ENCODE results near the gene MEP1A.
"Not testable (repeated sequence)": the region's sequence is repeated elsewhere in the genome, so short reads cannot be mapped to it uniquely, and the experiment has no call there.

The MEP1A gene

DNA sequence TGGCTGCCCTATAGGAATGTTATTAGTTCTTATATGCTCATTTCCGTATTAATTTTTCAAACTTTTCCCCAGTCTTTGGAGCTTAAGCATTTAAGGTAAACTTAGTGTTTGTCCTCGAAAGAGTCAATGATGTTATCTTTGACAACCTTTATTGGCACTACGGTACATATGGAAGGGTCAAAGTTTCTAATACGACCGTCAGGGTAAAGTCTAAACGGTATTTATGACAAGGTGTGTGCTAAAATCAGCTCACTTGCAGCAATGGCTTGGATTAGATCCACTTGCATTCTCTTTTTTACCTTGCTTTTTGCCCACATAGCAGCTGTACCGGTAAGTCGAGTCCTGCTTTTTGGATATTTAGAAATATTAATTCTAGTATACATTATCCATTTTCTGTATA, at the start of gene MEP1A:
MEP1A (plus strand) TSS at position 252 of the 400 bp plus-strand sequence; CDS start at position 262, 10 bp downstream.
- no peak for DNase-seq

DNA sequence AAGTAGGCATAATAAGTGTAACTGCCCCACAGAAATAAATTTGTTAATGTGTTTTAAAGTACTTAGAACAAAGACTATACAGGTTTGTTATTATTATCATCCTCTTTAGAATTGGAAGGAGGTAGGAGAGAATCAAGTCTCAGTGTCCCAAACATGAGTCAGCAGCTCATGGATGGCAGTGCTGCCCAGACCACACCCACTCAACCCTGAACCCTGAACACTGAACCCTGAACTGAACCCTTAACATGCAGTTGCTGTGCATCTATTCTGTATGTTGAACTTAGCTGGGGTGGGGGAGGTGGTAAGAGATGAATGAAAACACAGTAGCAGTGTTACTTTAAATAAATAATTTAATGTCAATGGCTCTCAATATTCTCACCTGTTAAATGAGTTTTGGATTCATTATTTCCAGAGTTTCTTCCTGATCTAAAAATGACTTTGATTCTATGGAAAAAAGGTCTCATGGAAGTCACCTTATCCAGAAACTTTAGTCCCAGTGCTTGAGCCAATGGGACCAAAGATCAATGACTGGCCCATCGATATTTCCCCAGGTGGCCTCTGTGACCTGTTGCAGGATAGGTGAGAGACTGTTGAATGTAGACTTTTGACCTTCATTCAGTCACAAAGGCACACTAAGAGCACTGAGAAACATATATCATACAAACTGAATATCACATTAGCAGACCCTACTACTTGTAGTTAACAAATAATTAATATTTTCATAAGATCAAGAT, 49.6 kb upstream of the MEP1A start:
- DNase-seq, result no peak

- not testable (repeated sequence) for DNase-seq
These were observed 48.9 kb upstream of the MEP1A start for GRCh38 chr6:46744159-46744725.

GRCh38 chr6:46745973-46746372, 47.2 kb upstream of the MEP1A start:
- no peak for DNase-seq

GRCh38 chr6:46746696-46747095, 46.5 kb upstream of the MEP1A start, which contains the start of gene ANKRD66:
TSS of gene ANKRD66 (plus strand) at chr6:46746933. CDS start at chr6:46751949, 5,016 bp downstream.
- DNase-seq, result no peak

GRCh38 chr6:46748940-46749503, 44.2 kb upstream of the MEP1A start:
- DNase-seq, result no peak

GRCh38 chr6:46749731-46750130, 43.5 kb upstream of the MEP1A start:
- no peak for DNase-seq

GRCh38 chr6:46751658-46752057, 41.5 kb upstream of the MEP1A start:
- DNase-seq, result no peak

- DNase-seq, result no peak
These were observed 37.3 kb upstream of the MEP1A start for GRCh38 chr6:46755865-46756264.

GRCh38 chr6:46756469-46757213, 36.5 kb upstream of the MEP1A start:
- no peak for DNase-seq

DNA sequence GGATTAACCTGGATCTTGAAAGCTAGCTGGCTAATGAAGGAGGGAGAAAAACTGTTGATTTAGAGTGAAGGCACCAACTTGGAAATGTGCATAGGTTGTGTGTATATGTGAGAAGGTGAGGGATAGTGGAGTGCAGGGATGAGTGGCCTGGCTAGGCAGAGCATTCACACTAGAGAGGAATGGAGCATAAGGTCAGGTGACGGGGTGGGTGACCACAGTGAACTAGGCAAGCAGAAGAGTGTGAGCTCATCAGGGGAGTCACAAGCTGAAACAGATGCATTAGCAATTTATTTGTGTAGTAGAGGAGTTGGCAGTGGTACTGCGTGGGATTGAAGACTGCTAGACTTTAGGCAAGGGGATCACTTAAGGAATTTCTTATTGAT, 36.0 kb upstream of the MEP1A start:
- DNase-seq, result no peak

DNA sequence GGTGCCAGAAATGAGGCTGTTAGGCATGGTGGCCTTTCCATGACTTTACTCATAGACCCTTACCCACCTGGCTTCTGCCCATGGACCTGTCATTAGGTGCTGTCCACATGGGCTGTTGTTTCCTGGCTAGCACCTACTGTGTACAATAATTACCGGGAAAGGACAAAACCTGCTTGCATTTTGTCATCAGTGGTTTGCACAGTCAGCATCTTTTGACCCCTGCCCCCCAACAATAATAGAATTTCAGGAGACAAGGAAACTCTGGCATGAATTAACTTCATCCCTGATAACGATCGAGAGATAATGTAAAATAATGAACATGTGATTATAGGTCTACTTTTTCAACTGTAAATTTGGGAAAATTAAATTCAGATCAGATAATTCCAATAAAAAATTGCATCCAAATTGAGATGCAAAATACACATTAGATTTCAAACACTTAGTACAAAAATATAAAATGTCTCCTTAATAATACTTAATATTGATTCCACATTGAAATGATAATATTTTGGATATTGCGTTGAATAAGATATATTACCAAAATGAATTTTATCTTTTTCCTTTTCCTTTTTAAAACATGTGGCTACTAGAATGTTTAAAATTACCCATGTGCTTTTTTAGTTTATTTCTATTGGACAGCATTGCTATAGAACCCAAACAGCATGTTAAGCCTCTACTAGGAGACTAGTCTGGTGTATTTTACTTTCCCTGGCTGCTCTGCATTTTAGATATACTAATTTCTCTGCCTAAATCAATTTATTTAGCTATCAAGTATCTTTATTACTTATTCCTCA, 34.0 kb upstream of the MEP1A start:
- no peak for DNase-seq

GRCh38 chr6:46760925-46761324, 32.3 kb upstream of the MEP1A start:
- no peak for DNase-seq

GRCh38 chr6:46763466-46763865, 29.7 kb upstream of the MEP1A start:
- DNase-seq, result no peak

DNA sequence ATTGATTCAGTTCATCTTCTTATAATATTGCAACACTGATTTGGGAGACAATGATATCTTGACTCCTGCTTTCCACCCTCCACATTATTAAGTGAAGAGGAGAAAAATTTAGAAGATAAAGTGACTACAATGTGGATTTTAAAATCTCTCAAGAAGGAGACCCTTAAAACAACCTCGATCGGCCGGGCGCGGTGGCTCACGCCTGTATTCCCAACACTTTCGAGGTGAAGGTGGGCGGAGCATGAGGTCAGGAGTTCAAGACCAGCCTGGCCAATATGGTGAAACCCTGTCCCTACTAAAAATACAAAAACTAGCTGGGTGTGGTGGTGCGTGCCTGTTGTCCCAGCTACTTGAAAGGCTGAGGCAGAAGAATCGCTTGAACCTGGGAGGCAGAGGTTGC, 28.9 kb upstream of the MEP1A start:
- DNase-seq, result not testable (repeated sequence)

DNA sequence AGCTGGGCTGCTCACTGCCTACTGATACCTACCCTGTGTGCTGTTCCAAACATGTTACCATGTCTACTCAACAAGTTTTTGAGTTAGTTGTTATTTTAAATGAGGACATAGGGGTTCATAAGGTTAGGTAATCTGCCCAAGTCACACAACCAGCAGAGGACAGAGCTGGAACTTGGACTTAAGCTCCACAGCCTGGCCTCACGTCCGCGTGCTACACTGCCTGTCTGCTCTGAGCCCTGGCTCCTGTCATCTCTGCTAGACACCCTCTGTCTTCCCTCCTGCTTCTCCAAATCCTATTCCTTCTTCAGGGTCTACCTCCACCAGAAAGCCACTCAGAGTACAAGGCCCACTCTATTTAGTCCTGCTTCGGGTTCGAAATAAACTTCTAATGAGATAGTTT, 28.2 kb upstream of the MEP1A start:
- no peak for DNase-seq

- no peak for DNase-seq
These were observed 21.2 kb upstream of the MEP1A start for GRCh38 chr6:46772016-46772415.

DNA sequence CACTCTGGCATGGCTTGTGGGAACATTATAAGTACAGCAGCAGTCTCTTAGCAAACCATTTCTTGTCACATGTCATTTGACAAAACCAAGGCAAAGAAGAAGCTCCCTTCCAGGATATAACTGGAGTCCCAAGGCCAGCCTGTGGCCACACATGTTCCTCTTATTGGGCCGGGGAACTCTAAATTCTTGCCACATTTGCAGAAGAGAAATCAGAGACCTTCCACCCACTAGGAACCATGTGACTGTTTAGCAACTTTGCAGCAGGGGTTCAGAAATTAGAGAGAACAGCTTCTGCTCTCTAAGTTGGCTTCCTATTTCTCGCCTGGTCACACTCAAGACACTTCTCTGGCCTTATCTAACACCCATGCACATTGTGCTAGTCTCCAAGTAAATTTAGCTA, 20.4 kb upstream of the MEP1A start:
- no peak for DNase-seq

DNA sequence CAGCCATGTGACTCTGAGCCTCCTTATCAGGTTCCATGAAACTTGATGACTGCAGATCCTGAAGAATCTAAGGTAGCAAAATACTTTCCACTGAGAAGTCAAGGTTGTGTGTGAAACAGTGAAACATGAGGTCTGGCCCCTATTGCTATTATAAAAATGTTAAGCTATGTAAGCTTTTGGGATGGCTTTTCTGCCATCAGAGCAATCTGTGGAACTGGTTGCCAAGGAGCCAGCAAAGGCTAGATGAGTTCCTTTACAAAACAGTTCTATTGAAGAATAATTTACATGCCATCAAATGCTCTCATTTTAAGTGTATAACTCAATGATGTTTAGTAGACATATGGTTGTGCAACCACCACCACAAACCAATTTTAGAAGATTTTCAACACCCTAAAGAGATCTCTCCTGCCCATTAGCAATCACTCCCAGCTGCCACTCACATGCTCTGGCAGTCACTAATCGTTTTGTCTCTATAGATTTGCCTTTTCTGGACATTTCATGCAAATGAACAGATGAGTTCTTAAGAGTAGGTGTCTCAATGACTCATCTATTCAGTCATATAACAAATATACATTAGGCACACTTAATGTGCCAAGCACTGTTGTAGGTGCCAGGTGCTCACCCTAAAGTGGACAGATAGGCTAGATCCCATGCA, 19.9 kb upstream of the MEP1A start:
- DNase-seq, result no peak

DNA sequence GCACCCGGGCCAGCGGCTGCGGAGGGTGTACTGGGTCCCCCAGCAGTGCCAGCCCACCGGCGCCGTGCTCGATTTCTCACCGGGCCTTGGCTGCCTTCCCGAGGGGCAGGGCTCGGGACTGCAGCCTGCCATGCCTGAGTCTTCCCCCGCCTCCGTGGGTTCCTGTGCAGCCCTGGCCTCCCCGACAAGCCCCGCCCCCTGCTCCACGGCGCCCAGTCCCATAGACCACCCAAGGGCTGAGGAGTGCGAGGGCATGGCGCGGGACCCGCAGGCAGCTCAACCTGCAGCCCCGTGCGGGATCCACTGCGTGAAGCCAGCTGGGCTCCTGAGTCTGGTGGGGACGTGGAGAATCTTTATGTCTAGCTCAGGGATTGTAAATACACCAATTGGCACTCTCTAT, 18.5 kb upstream of the MEP1A start:
- DNase-seq, result not testable (repeated sequence)

DNA sequence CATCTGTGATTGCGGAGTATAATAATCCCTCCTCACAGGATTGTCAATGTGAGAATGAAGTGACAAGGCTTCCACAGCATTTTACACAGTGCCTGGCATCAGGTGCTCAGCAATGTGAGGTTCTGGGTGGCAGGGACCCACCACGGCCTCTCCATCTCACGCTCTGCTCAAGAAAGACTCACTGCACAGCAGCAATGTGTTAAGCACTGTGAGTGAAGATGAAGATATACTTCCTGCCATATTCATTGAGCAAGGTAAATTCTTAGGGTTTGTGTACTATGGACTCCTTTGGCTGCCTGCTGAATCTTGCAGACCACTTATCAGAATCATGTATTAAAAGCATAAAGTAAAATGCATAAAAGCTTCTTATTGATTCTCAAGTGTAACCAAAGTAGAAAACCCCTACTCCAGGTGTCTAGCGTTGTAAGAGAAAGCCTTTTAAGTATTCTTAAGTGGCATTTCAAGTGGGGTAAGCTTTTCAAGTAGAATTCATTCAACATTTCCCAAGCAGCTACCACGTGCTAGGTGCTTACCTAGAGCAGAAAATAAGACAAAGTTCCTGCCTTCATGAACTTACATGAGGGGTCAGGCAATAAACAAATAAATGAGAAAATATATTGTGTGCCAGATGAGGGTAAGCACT, 17.0 kb upstream of the MEP1A start:
- no peak for DNase-seq
